Upper lobe of left lung (tissue), 4 donors: ENCODE measurements around the gene CALML5.

ENCODE experiments used
- CTCF ChIP-seq, 6 experiments: fragments of 450-650 bp in 4 of 6; fragments of 200-600 bp in 2 of 6; sonication (generic) in 2 of 6; IDR thresholded peaks; one replicate each; pipeline ENCODE4 v1.5.1; 2016 to 2019; ENCODE audit warnings: antibody characterized with exemption in 6 of 6
- POLR2A ChIP-seq, 4 donors: fragments of 450-650 bp; IDR thresholded peaks; one replicate each; pipeline ENCODE4 v1.5.1; 2016 to 2017; ENCODE audit warnings: antibody characterized with exemption in 4 of 4, mild to moderate bottlenecking in 2 of 4

- TF ChIP-seq POLR2A (IDR thresholded peaks at IDR 0.05) (no peak), CTCF (IDR thresholded peaks at IDR 0.05) (no peak)
Measured at GRCh38 chr10:5508161-5508604, 8.8 kb upstream of the CALML5 start.
